Fibroblast of villous mesenchyme (primary cell): ENCODE measurements around the gene PTGER1. TPM values are rescaled to one million over a fixed set of nuclear protein-coding genes. Genes with fewer than 3 reads are reported as not detected.
A peak's percentile ranks its signal among the peaks of the same experiment; 100 is the strongest.

Source experiments
- DNase-seq: peaks from one replicate; pipeline ENCODE4 v3.0.0-alpha.2; 2010; ENCODE audit warnings: low read depth
- H3K4me3 ChIP-seq: 2 replicates; pipeline ENCODE4 v1.5.1; 2011; ENCODE audit warnings: low read depth, mild to moderate bottlenecking, low read length
- total RNA-seq: library from RNA; depleted of rRNA; stranded (reverse); fragments of >200 nt; gene quantifications from 2 replicates; pipeline ENCODE4 v1.2.3, GENCODE V29; 2012
- TF ChIP-seq, protein P1 (sequence below): IDR thresholded peaks from 2 replicates; pipeline ENCODE4 v1.5.1; 2012; ENCODE audit warnings: low read depth, mild to moderate bottlenecking, low read length; ENCODE audit not compliant: insufficient read depth

PTGER1 gene
- total RNA-seq, 1 donor = 2.6 TPM

- TF ChIP-seq, protein P1, sequence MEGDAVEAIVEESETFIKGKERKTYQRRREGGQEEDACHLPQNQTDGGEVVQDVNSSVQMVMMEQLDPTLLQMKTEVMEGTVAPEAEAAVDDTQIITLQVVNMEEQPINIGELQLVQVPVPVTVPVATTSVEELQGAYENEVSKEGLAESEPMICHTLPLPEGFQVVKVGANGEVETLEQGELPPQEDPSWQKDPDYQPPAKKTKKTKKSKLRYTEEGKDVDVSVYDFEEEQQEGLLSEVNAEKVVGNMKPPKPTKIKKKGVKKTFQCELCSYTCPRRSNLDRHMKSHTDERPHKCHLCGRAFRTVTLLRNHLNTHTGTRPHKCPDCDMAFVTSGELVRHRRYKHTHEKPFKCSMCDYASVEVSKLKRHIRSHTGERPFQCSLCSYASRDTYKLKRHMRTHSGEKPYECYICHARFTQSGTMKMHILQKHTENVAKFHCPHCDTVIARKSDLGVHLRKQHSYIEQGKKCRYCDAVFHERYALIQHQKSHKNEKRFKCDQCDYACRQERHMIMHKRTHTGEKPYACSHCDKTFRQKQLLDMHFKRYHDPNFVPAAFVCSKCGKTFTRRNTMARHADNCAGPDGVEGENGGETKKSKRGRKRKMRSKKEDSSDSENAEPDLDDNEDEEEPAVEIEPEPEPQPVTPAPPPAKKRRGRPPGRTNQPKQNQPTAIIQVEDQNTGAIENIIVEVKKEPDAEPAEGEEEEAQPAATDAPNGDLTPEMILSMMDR = no peak
- DNase-seq = no peak
- no peak overlapping the region for H3K4me3 ChIP-seq
Observed at GRCh38 chr19:14497228-14497921, 22.2 kb upstream of the PTGER1 start.

DNA sequence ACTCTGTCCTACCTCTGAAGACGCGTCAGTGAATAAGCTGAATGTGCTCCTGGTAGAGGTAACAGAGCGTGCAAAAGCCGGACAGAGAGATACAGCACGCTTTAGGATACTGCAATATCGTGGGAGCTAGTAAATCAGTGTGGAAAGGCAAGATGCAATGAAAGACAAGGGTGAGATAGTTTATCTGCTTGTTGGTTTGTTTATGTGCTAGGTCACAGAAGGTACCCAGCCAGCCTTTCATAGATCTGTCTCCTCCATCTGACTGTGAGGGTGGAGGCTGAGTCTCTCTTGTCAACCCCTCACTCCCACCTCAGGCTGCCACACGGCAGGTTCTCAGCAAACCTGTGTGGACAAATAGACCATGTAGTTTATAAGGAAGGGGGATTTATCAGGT lies 21.7 kb upstream of the PTGER1 start:
- peak overlapping the region; percentile 51 for H3K4me3 ChIP-seq
- TF ChIP-seq, protein P1 = no peak
- DNase-seq = no peak

DNA sequence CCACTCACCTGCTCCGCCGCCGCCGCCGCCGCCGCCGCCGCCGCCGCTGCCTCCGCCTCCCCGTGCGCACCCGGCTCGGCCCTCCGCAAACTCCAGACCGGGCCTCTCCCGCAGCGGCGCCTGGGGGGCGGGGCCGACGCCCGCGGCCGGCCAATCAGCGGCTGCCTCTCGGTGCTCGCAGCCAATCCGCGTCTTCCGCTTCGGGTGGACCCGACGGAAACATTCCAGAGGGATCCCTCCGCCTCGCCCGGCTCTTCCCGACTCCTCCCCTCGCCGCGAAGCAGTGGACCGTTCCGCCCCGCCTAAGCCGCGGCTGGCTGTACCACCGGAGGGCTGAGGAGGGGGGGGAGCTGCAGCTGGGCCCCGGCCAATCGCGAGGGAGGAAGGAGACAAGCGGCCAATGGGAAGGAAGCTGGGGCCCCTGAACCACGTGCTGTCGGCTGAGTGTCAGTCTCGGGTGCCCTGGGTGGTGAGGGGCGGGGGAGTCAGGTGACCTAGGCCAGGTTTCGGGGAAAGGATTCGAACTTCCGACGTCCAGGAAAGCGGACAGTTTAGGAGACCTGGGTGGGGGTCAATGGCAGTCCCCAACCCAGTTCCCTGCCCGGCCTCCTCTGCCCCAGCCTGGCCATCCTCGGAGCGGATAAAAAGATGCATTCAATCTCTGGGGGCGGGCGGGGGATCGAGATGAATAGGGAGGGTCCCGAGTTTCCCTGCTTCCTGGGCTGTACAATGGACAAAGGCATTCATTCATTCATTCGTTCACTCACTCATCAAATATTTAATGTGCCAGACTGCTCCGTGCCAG lies 21.1 kb upstream of the PTGER1 start, which contains the start of gene GIPC1:
TSS of gene GIPC1 (minus strand) at position 99 of the 805 bp plus-strand sequence. CDS start 13,151 bp downstream, outside the sequence.
- TF ChIP-seq, protein P1 = no peak
- peak; percentile 100 for DNase-seq
- H3K4me3 ChIP-seq = peak within 1 kb of the TSS; percentile 83

- no peak for DNase-seq
- H3K4me3 ChIP-seq = peak overlapping the region; percentile 83
- TF ChIP-seq, protein P1 = no peak
Observed at GRCh38 chr19:14495672-14496028, 20.5 kb upstream of the PTGER1 start.

GRCh38 chr19:14494910-14495671 lies 19.9 kb upstream of the PTGER1 start:
- no peak for DNase-seq
- TF ChIP-seq, protein P1 = no peak
- H3K4me3 ChIP-seq = peak overlapping the region; percentile 83

DNA sequence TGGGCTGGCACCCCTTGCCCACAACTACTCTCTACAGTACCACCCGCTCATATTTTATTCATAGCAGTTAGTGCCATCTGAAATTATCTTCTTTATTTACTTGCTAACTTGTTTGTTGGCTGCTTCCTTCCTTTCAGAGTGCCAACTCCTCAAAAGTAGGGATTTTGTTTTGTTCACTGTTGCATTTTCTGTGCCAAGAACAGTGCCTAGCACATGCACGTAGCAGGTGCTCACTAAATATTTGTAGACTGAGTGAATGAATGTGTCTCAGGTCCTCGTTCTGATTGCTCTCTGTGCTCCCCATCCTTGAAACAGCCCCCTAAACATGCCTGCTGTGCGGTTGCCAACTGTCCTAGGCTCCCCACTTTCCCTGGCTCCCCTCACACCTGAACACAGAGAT lies 19.3 kb upstream of the PTGER1 start:
- TF ChIP-seq, protein P1 = no peak
- peak overlapping the region; percentile 83 for H3K4me3 ChIP-seq
- no peak for DNase-seq
